HepG2 (cell line): ENCODE results near the gene ACTN3. TPM values are rescaled to one million over a fixed set of nuclear protein-coding genes. Genes with fewer than 3 reads are reported as not detected.
A peak's percentile ranks its signal among the peaks of the same experiment; 100 is the strongest.

Experiments used
- GTF3A ChIP-seq: sonication (generic); formaldehyde crosslinking; conservative IDR thresholded peaks from 2 replicates; pipeline ENCODE4 v1.4.0; 2020; ENCODE audit warnings: mild to moderate bottlenecking, missing genetic modification reagents
- SAP130 ChIP-seq: IDR thresholded peaks from 2 replicates; pipeline ENCODE4 v1.6.1; 2016; ENCODE audit warnings: low read depth
- SMAD3 ChIP-seq: sonication (generic); formaldehyde crosslinking; IDR thresholded peaks from 2 replicates; pipeline ENCODE4 v1.4.0; 2020; ENCODE audit warnings: missing genetic modification reagents
- TP53 ChIP-seq: sonication (generic); formaldehyde crosslinking; conservative IDR thresholded peaks from 2 replicates; pipeline ENCODE4 v1.4.0; 2020; ENCODE audit warnings: missing genetic modification reagents
- ZNF280D ChIP-seq: sonication (generic); formaldehyde crosslinking; IDR thresholded peaks from 2 replicates; pipeline ENCODE4 v1.5.1; 2020; ENCODE audit warnings: mild to moderate bottlenecking, missing genetic modification reagents
- ZNF773 ChIP-seq: sonication (generic); formaldehyde crosslinking; IDR thresholded peaks from 2 replicates; pipeline ENCODE4 v1.4.0; 2020; ENCODE audit warnings: missing genetic modification reagents, borderline replicate concordance
- ZNF777 ChIP-seq: sonication (generic); formaldehyde crosslinking; IDR thresholded peaks from 2 replicates; pipeline ENCODE4 v1.4.0; 2020; ENCODE audit warnings: missing genetic modification reagents
- ZNF800 ChIP-seq: sonication (generic); formaldehyde crosslinking; IDR thresholded peaks from 2 replicates; pipeline ENCODE4 v1.4.0; 2020; ENCODE audit warnings: missing genetic modification reagents
- ZSCAN31 ChIP-seq: sonication (generic); formaldehyde crosslinking; IDR thresholded peaks from 2 replicates; pipeline ENCODE4 v1.5.0; 2020; ENCODE audit warnings: low read depth, mild to moderate bottlenecking, missing genetic modification reagents
- polyA plus RNA-seq, 8 experiments: library from polyadenylated mRNA; depleted of rRNA in 3 of 8; stranded (reverse) in 7 of 8; unstranded in 1 of 8; fragments of >200 nt; fragmentation: Illumina TruSeq in 4 of 8; extraction: Trizol in 4 of 8; gene quantifications; 2 replicates each; pipeline versions ENCODE4 v1.2.1 to v1.2.3, GENCODE V29; 2011 to 2016; ENCODE audit warnings: low read depth in 4 of 8, missing spikeins in 1 of 8, mixed read lengths in 1 of 8; ENCODE audit not compliant: insufficient read depth in 1 of 8
- total RNA-seq, 5 experiments: library from RNA; depleted of rRNA; stranded (reverse); fragments of >200 nt; fragmentation: Illumina TruSeq; extraction: Trizol; gene quantifications; 2 replicates each; pipeline ENCODE4 v1.2.3, GENCODE V29; 2016; ENCODE audit warnings: low read depth in 1 of 5
- TF ChIP-seq, protein P1 (sequence below): sonication (generic); formaldehyde crosslinking; IDR thresholded peaks from 2 replicates; pipeline ENCODE4 v1.5.0; 2020; ENCODE audit warnings: mild to moderate bottlenecking, missing genetic modification reagents, borderline replicate concordance
- TF ChIP-seq, protein P2 (sequence below): sonication (generic); formaldehyde crosslinking; IDR thresholded peaks from 2 replicates; pipeline ENCODE4 v1.4.0; 2020; ENCODE audit warnings: missing genetic modification reagents
- TF ChIP-seq, protein P3 (sequence below): sonication (generic); formaldehyde crosslinking; conservative IDR thresholded peaks from 2 replicates; pipeline ENCODE4 v1.8.0; 2022; ENCODE audit warnings: low read depth, missing genetic modification reagents
- TF ChIP-seq, protein P4 (sequence below): sonication (generic); formaldehyde crosslinking; IDR thresholded peaks from 2 replicates; pipeline ENCODE4 v1.4.0; 2020; ENCODE audit warnings: missing genetic modification reagents, borderline replicate concordance

Gene ACTN3
- total and polyA plus RNA-seq, 2 of the 13 experiments (the other 11 are each of a cell fraction or from before 2014, with no cell fraction given): 0.04 to 0.09 TPM

- peak; percentile 94 for TF ChIP-seq ZNF800 (CRISPR knock-in tag)
- TF ChIP-seq ZNF777 (CRISPR knock-in tag): peak; percentile 99
- peak; percentile 94 for TF ChIP-seq SAP130 (CRISPR knock-in tag)
- no peak; the same call in 1 of the 2 replicates for TF ChIP-seq SMAD3 (CRISPR knock-in tag)
- TF ChIP-seq ZNF773 (CRISPR knock-in tag): no peak
- TF ChIP-seq, protein P1, sequence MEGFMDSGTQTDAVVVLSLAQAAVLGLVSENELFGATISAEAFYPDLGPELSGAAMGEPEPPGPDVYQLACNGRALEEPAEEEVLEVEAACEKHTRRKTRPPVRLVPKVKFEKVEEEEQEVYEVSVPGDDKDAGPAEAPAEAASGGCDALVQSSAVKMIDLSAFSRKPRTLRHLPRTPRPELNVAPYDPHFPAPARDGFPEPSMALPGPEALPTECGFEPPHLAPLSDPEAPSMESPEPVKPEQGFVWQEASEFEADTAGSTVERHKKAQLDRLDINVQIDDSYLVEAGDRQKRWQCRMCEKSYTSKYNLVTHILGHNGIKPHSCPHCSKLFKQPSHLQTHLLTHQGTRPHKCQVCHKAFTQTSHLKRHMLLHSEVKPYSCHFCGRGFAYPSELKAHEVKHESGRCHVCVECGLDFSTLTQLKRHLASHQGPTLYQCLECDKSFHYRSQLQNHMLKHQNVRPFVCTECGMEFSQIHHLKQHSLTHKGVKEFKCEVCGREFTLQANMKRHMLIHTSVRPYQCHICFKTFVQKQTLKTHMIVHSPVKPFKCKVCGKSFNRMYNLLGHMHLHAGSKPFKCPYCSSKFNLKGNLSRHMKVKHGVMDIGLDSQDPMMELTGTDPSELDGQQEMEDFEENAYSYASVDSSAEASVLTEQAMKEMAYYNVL (CRISPR knock-in tag): 0 out of 2 replicates have a peak, but pooled peaks have one; percentile 26
- TF ChIP-seq, protein P2, sequence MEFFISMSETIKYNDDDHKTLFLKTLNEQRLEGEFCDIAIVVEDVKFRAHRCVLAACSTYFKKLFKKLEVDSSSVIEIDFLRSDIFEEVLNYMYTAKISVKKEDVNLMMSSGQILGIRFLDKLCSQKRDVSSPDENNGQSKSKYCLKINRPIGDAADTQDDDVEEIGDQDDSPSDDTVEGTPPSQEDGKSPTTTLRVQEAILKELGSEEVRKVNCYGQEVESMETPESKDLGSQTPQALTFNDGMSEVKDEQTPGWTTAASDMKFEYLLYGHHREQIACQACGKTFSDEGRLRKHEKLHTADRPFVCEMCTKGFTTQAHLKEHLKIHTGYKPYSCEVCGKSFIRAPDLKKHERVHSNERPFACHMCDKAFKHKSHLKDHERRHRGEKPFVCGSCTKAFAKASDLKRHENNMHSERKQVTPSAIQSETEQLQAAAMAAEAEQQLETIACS (CRISPR knock-in tag): peak; percentile 64
- TF ChIP-seq, protein P3, sequence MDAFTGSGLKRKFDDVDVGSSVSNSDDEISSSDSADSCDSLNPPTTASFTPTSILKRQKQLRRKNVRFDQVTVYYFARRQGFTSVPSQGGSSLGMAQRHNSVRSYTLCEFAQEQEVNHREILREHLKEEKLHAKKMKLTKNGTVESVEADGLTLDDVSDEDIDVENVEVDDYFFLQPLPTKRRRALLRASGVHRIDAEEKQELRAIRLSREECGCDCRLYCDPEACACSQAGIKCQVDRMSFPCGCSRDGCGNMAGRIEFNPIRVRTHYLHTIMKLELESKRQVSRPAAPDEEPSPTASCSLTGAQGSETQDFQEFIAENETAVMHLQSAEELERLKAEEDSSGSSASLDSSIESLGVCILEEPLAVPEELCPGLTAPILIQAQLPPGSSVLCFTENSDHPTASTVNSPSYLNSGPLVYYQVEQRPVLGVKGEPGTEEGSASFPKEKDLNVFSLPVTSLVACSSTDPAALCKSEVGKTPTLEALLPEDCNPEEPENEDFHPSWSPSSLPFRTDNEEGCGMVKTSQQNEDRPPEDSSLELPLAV (CRISPR knock-in tag): no peak
- peak; percentile 64; the same call in 1 of the 2 replicates for TF ChIP-seq TP53 (CRISPR knock-in tag)
- 0 out of 2 replicates have a peak, but pooled peaks have one; percentile 26 for TF ChIP-seq ZNF280D (CRISPR knock-in tag)
- peak; percentile 86 for TF ChIP-seq ZSCAN31 (CRISPR knock-in tag)
- peak; percentile 22; the same call in 1 of the 2 replicates for TF ChIP-seq GTF3A (CRISPR knock-in tag)
- TF ChIP-seq, protein P4, sequence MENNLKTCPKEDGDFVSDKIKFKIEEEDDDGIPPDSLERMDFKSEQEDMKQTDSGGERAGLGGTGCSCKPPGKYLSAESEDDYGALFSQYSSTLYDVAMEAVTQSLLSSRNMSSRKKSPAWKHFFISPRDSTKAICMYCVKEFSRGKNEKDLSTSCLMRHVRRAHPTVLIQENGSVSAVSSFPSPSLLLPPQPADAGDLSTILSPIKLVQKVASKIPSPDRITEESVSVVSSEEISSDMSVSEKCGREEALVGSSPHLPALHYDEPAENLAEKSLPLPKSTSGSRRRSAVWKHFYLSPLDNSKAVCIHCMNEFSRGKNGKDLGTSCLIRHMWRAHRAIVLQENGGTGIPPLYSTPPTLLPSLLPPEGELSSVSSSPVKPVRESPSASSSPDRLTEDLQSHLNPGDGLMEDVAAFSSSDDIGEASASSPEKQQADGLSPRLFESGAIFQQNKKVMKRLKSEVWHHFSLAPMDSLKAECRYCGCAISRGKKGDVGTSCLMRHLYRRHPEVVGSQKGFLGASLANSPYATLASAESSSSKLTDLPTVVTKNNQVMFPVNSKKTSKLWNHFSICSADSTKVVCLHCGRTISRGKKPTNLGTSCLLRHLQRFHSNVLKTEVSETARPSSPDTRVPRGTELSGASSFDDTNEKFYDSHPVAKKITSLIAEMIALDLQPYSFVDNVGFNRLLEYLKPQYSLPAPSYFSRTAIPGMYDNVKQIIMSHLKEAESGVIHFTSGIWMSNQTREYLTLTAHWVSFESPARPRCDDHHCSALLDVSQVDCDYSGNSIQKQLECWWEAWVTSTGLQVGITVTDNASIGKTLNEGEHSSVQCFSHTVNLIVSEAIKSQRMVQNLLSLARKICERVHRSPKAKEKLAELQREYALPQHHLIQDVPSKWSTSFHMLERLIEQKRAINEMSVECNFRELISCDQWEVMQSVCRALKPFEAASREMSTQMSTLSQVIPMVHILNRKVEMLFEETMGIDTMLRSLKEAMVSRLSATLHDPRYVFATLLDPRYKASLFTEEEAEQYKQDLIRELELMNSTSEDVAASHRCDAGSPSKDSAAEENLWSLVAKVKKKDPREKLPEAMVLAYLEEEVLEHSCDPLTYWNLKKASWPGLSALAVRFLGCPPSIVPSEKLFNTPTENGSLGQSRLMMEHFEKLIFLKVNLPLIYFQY (CRISPR knock-in tag): peak; percentile 54; the same call in 1 of the 2 replicates
These were observed 46.0 kb downstream of the ACTN3 start, which contains the start of the genes CCDC87 and CCS (continued) for GRCh38 chr11:66592457-66593302.
